Activated CD4-positive, alpha-beta T cell treated with anti-CD3 and anti-CD28 coated beads, Interleukin-10, Interleukin-2, amounts not matched to agents 100 ng/mL and 50 ng/mL, durations not matched to agents 16 hours and 8 hours (primary cell): ENCODE results near the gene FKBP2.

Experiments
- DNase-seq: peaks from one replicate; pipeline ENCODE4 v3.0.0-alpha.2; 2020

FKBP2 gene

GRCh38 chr11:64240435-64241240 is at the start of gene FKBP2:
FKBP2 (plus strand) TSS chr11:64241095; CDS start chr11:64242388, 1,293 bp downstream.
- peak; percentile 99 for DNase-seq

GRCh38 chr11:64192434-64192833 is 48.5 kb upstream of the FKBP2 start:
- no peak for DNase-seq

GRCh38 chr11:64196626-64197025 is 44.3 kb upstream of the FKBP2 start:
- DNase-seq, result no peak

GRCh38 chr11:64198511-64198910 is 42.4 kb upstream of the FKBP2 start:
- DNase-seq, result no peak

GRCh38 chr11:64201543-64201942 is 39.4 kb upstream of the FKBP2 start:
- no peak for DNase-seq

GRCh38 chr11:64202992-64203391 is 37.9 kb upstream of the FKBP2 start:
- no peak for DNase-seq

- DNase-seq, result no peak
Observed at GRCh38 chr11:64203421-64204079, 37.3 kb upstream of the FKBP2 start.

GRCh38 chr11:64204080-64204440 is 36.8 kb upstream of the FKBP2 start:
- DNase-seq, result no peak

- DNase-seq, result peak; percentile 77
Observed at GRCh38 chr11:64204464-64204989, 36.4 kb upstream of the FKBP2 start.

- DNase-seq, result peak; percentile 91
Observed at GRCh38 chr11:64206457-64207255, 34.2 kb upstream of the FKBP2 start, which contains the start of gene FERMT3. FERMT3 (plus strand) TSS chr11:64206721; CDS start chr11:64207365, 644 bp downstream.

GRCh38 chr11:64207256-64208085 is 33.4 kb upstream of the FKBP2 start:
- peak; percentile 91 for DNase-seq

- no peak for DNase-seq
Observed at GRCh38 chr11:64208086-64208795, 32.7 kb upstream of the FKBP2 start.

- no peak for DNase-seq
Observed at GRCh38 chr11:64208796-64209562, 31.9 kb upstream of the FKBP2 start.

- DNase-seq, result no peak
Observed at GRCh38 chr11:64209563-64209843, 31.4 kb upstream of the FKBP2 start.

GRCh38 chr11:64210301-64211020 is 30.4 kb upstream of the FKBP2 start:
- no peak for DNase-seq

- no peak for DNase-seq
Observed at GRCh38 chr11:64211181-64211872, 29.6 kb upstream of the FKBP2 start.

GRCh38 chr11:64216879-64217278 is 24.0 kb upstream of the FKBP2 start:
- DNase-seq, result no peak

GRCh38 chr11:64218628-64219353 is 22.1 kb upstream of the FKBP2 start:
- DNase-seq, result no peak

GRCh38 chr11:64219354-64219684 is 21.6 kb upstream of the FKBP2 start:
- no peak for DNase-seq
